Epithelial cell of proximal tubule (primary cell): ENCODE results near the gene MTAP. TPM values are rescaled to one million over a fixed set of nuclear protein-coding genes. Genes with fewer than 3 reads are reported as not detected.

Source experiments
- DNase-seq: peaks from one replicate; pipeline ENCODE4 v3.0.0-alpha.2; 2011; ENCODE audit warnings: low read depth
- H3K4me3 ChIP-seq: 2 replicates; pipeline ENCODE4 v1.5.1; 2011; ENCODE audit warnings: low read depth, mild to moderate bottlenecking, low read length
- CTCF ChIP-seq: conservative IDR thresholded peaks from 2 replicates; pipeline ENCODE4 v1.5.1; 2012; ENCODE audit warnings: low read depth, mild to moderate bottlenecking, low read length
- total RNA-seq: library from RNA; depleted of rRNA; stranded (reverse); fragments of >200 nt; gene quantifications from 2 replicates; pipeline ENCODE4 v1.2.3, GENCODE V29; 2015

The MTAP gene
- total RNA-seq, 1 donor from 2014 or later, result 34.2 TPM

- no peak overlapping the region for H3K4me3 ChIP-seq
- peak; percentile 85 for DNase-seq
- no peak for TF ChIP-seq CTCF
Measured at GRCh38 chr9:21854594-21854993, 52.2 kb downstream of the MTAP start.

GRCh38 chr9:21856301-21857094, 54.1 kb downstream of the MTAP start:
- TF ChIP-seq CTCF, result no peak
- no peak overlapping the region for H3K4me3 ChIP-seq
- DNase-seq, result no peak

GRCh38 chr9:21862871-21863270, 60.4 kb downstream of the MTAP start:
- no peak overlapping the region for H3K4me3 ChIP-seq
- no peak for DNase-seq
- TF ChIP-seq CTCF, result no peak

GRCh38 chr9:21864505-21864904, 62.1 kb downstream of the MTAP start:
- no peak for TF ChIP-seq CTCF
- DNase-seq, result no peak

GRCh38 chr9:21866302-21866701, 63.9 kb downstream of the MTAP start:
- DNase-seq, result no peak
- H3K4me3 ChIP-seq, result no peak overlapping the region
- TF ChIP-seq CTCF, result no peak

More at GRCh38 chr9:21864505-21864904, 62.1 kb downstream of the MTAP start:
- no peak overlapping the region for H3K4me3 ChIP-seq

GRCh38 chr9:21871256-21871975, 69.0 kb downstream of the MTAP start:
- H3K4me3 ChIP-seq, result no peak overlapping the region
- TF ChIP-seq CTCF, result no peak
- no peak for DNase-seq
